NCI-H2196 treated with DMSO at 0.1 percent for 48 hours (cell line): Measurements from ENCODE around the gene CD79B.
"Not testable (repeated sequence)": the region's sequence is repeated elsewhere in the genome, so short reads cannot be mapped to it uniquely, and the experiment has no call there.

Experiments
- DNase-seq: peaks from one replicate; lab custom pipeline; 2025; ENCODE audit not compliant: unreplicated experiment; lab: John Stamatoyannopoulos, UW

CD79B gene

DNA sequence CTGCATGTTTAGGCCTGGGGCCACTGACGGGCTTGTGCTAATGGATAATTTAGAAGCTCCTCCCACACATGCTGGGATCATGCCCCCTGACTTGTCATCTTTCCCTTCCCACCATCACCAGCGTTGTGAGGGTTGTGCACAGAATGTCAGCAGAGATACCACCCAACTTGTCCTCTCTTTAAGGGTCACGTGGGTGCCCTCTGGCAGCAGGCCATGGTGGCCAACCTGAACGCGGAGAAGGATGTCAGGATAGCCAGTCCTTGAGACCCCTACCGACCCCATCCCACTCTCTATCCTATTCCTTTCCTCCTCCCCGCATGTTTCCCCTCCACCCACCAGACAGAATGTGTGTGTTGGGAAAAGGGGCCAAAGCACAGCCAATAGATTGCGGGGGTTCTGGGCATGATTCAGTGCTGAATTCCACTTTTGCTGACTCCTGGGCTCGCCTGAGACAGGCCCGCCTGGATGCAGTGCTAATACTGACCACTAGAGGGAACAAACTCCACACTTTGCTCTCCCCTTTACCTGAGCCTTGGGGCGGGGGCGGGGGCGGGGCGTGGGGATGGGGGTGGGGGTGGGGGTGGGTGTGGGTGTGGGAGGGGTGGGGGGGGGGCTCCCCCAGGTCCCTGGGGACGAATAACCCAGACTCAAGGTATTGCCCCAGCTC lies 50.1 kb downstream of the CD79B start, which contains the start of gene GH2:
GH2 (minus strand) TSS at position 10 of the 667 bp plus-strand sequence. CDS start 143 bp downstream, outside the sequence.
- DNase-seq, result peak; percentile 17

DNA sequence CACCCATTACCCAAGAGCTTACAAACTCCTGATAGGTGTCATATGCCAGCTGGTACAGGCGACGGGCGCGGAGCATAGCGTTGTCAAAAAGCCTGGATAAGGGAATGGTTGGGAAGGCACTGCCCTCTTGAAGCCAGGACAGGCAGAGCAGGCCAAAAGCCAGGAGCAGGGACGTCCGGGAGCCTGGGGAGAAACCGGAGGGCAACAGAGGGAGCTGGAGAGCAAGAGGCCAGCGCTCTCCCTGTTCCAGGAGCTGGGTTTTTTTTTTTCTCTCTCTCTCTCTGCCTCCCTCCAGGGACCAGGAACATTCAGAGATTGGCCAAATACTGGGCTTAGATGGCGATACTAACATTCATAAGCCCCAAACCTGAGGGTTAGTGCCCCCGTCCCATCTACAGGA lies 50.8 kb downstream of the CD79B start:
- DNase-seq, result not testable (repeated sequence)

DNA sequence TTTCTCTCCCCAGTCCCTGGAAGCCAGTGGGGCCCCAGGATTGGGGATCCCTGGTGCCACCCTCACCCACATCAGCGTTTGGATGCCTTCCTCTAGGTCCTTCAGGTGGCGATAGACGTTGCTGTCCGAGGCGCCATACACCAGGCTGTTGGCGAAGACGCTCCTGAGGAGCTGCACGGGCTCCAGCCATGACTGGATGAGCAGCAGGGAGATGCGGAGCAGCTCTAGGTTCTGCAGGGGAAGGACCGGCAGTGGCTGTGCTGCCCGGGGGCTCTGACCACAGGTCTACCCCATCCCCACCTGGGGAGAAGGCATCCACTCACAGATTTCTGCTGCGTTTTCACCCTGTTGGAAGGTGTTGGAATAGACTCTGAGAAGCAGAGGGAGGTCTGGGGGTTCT lies 51.4 kb downstream of the CD79B start:
- no peak for DNase-seq
